MCF 10A (cell line): Measurements from ENCODE around the gene LNX1. TPM values are rescaled to one million over a fixed set of nuclear protein-coding genes. Genes with fewer than 3 reads are reported as not detected.
A peak's percentile ranks its signal among the peaks of the same experiment; 100 is the strongest.

ENCODE experiments used
- BruUV-seq: library from RNA; stranded (reverse); fragments of 400-500 nt; replicated peaks from 2 replicates; lab custom pipeline; 2021; lab: Mats Ljungman, UMichigan
- CTCF ChIA-PET: fragments of 300-600 bp; sonication (Branson Sonifier 250); formaldehyde crosslinking; extraction: SDS; loops from one replicate; lab custom pipeline; 2021; ENCODE audit warnings: antibody characterized with exemption, inconsistent platforms; lab: Yijun Ruan, JAX
- POLR2A ChIA-PET: fragments of 300-600, 350-650 bp; sonication (Branson Sonifier 250); formaldehyde crosslinking; extraction: SDS; loops from one replicate; lab custom pipeline; 2020; ENCODE audit warnings: antibody characterized with exemption, inconsistent platforms; lab: Yijun Ruan, JAX
- DNase-seq: peaks from one replicate; pipeline ENCODE4 v3.0.0-alpha.2; 2018; ENCODE audit not compliant: unreplicated experiment
- H3K27ac Mint-ChIP-seq: one replicate; pipeline ENCODE4 v1.8.0; 2022; ENCODE audit warnings: mild to moderate bottlenecking, low read depth, mixed read lengths; ENCODE audit not compliant: unreplicated experiment
- H3K27me3 Mint-ChIP-seq: one replicate; pipeline ENCODE4 v1.8.0; 2022; ENCODE audit warnings: mixed read lengths; ENCODE audit not compliant: insufficient read depth, unreplicated experiment
- H3K36me3 Mint-ChIP-seq: one replicate; pipeline ENCODE4 v1.8.0; 2022; ENCODE audit warnings: mild to moderate bottlenecking, moderate library complexity, mixed read lengths; ENCODE audit not compliant: insufficient read depth, unreplicated experiment
- H3K4me1 Mint-ChIP-seq: one replicate; pipeline ENCODE4 v1.8.0; 2022; ENCODE audit warnings: mixed read lengths; ENCODE audit not compliant: insufficient read depth, unreplicated experiment
- H3K4me3 Mint-ChIP-seq: one replicate; pipeline ENCODE4 v1.8.0; 2022; ENCODE audit warnings: mild to moderate bottlenecking, moderate library complexity, mixed read lengths; ENCODE audit not compliant: unreplicated experiment
- H3K9me3 Mint-ChIP-seq: one replicate; pipeline ENCODE4 v1.8.0; 2022; ENCODE audit warnings: mixed read lengths; ENCODE audit not compliant: unreplicated experiment
- CTCF ChIP-seq: fragments of 200-600 bp; IDR thresholded peaks from one replicate; pipeline ENCODE4 v1.8.0; 2022; ENCODE audit warnings: antibody characterized with exemption, mild to moderate bottlenecking; ENCODE audit not compliant: unreplicated experiment
- intact Hi-C: fragments of 100-400 bp; cut with micrococcal nuclease; formaldehyde crosslinking; loops from 2 replicates; pipeline ENCODE4 v1.14.1; 2022
- total RNA-seq: library from RNA; stranded (reverse); gene quantifications from 2 replicates; pipeline ENCODE4 v1.2.3, GENCODE V29; 2022

LNX1 gene
- total RNA-seq, 1 experiment from 2014 or later = not detected

- no peaks in the 10 kb centered on the region for H3K27me3 Mint-ChIP-seq
- no peak overlapping the region for H3K4me3 Mint-ChIP-seq
- H3K4me1 Mint-ChIP-seq = peaks cover 28% of the 10 kb centered on the region
- no peak for TF ChIP-seq CTCF
- intact Hi-C loops = no loop called here
- CTCF ChIA-PET = no interaction called here
- DNase-seq = no peak
- no TSS peak for BruUV-seq
- H3K27ac Mint-ChIP-seq = no peak overlapping the region
- H3K9me3 Mint-ChIP-seq = no peaks in the 10 kb centered on the region
- H3K36me3 Mint-ChIP-seq = no peaks in the 10 kb centered on the region
- POLR2A ChIA-PET = interaction anchor here (1.6 to 2.0 kb wide), 3 partner anchors 11 to 58 kb away, joined by 4 to 7 read pairs (median 5); no protein-coding TSS in a partner anchor
Observed at GRCh38 chr4:53593765-53594164, 2.5 kb upstream of the LNX1 start.

GRCh38 chr4:53592686-53593501, 1.6 kb upstream of the LNX1 start:
- DNase-seq = peak; percentile 79
- no peaks in the 10 kb centered on the region for H3K36me3 Mint-ChIP-seq
- H3K9me3 Mint-ChIP-seq = no peaks in the 10 kb centered on the region
- peak overlapping the region; percentile 95 for H3K27ac Mint-ChIP-seq
- POLR2A ChIA-PET = interaction anchor here (1.6 to 2.0 kb wide), 3 partner anchors 11 to 59 kb away, joined by 4 to 7 read pairs (median 5); no protein-coding TSS in a partner anchor
- peaks cover 28% of the 10 kb centered on the region for H3K4me1 Mint-ChIP-seq
- intact Hi-C loops = no loop called here
- TF ChIP-seq CTCF = no peak
- CTCF ChIA-PET = interaction anchor here (0.5 to 0.7 kb wide), 4 partner anchors 52 to 385 kb away, joined by 3 to 6 read pairs (median 4); no protein-coding TSS in a partner anchor
- H3K27me3 Mint-ChIP-seq = no peaks in the 10 kb centered on the region
- peak overlapping the region; percentile 72 for H3K4me3 Mint-ChIP-seq
- BruUV-seq = no TSS peak

- DNase-seq = peak; percentile 54
- ChIA-PET POLR2A (interaction anchor here (1.6 to 2.0 kb wide), 2 partner anchors 10 to 60 kb away, joined by 4 to 7 read pairs; no protein-coding TSS in a partner anchor), CTCF (interaction anchor here (0.7 kb wide), 1 partner anchor 115 kb away, joined by 4 read pairs; no protein-coding TSS in a partner anchor)
- peak overlapping the region; percentile 95 for H3K27ac Mint-ChIP-seq
- peak overlapping the region; percentile 72 for H3K4me3 Mint-ChIP-seq
- BruUV-seq = no TSS peak
- TF ChIP-seq CTCF = no peak
- peaks cover 28% of the 10 kb centered on the region for H3K4me1 Mint-ChIP-seq
- no peaks in the 10 kb centered on the region for H3K36me3 Mint-ChIP-seq
- no peaks in the 10 kb centered on the region for H3K9me3 Mint-ChIP-seq
- no peaks in the 10 kb centered on the region for H3K27me3 Mint-ChIP-seq
- intact Hi-C loops = no loop called here
Observed at GRCh38 chr4:53592122-53592521, 836 bp upstream of the LNX1 start.

GRCh38 chr4:53590187-53590586, 1.1 kb downstream of the LNX1 start:
- no peak overlapping the region for H3K4me3 Mint-ChIP-seq
- no peak overlapping the region for H3K27ac Mint-ChIP-seq

More at GRCh38 chr4:53590187-53590586, 1.1 kb downstream of the LNX1 start:
- no peak for TF ChIP-seq CTCF
- intact Hi-C loops = no loop called here
- H3K36me3 Mint-ChIP-seq = no peaks in the 10 kb centered on the region
- H3K27me3 Mint-ChIP-seq = no peaks in the 10 kb centered on the region
- CTCF ChIA-PET = interaction anchor here (0.7 to 1.1 kb wide), 2 partner anchors 60 to 78 kb away, joined by 3 to 6 read pairs; no protein-coding TSS in a partner anchor
- no peak for DNase-seq
- peaks cover 38% of the 10 kb centered on the region for H3K4me1 Mint-ChIP-seq
- H3K9me3 Mint-ChIP-seq = no peaks in the 10 kb centered on the region
- BruUV-seq = no TSS peak
- POLR2A ChIA-PET = interaction anchor here (0.5 kb wide), 1 partner anchor 1484 kb away, joined by 3 read pairs; no protein-coding TSS in a partner anchor
